ENCODE results near the gene ZC3H18.

ZC3H18 gene

GRCh38 chr16:88642881-88643643 lies 72.9 kb downstream of the ZC3H18 start:
- DNase-seq = no peak

- DNase-seq = no peak
Measured at GRCh38 chr16:88643644-88643932, 73.4 kb downstream of the ZC3H18 start.

- DNase-seq = no peak
Measured at GRCh38 chr16:88645455-88645854, 75.3 kb downstream of the ZC3H18 start.

GRCh38 chr16:88645941-88646340 lies 75.7 kb downstream of the ZC3H18 start:
- DNase-seq = no peak

- no peak for DNase-seq
Measured at GRCh38 chr16:88646345-88647034, 76.3 kb downstream of the ZC3H18 start.

- no peak for DNase-seq
Measured at GRCh38 chr16:88647178-88648070, 77.2 kb downstream of the ZC3H18 start.

GRCh38 chr16:88649195-88649923 lies 79.2 kb downstream of the ZC3H18 start:
- DNase-seq = no peak

- no peak for DNase-seq
Measured at GRCh38 chr16:88649924-88650748, 79.9 kb downstream of the ZC3H18 start.

GRCh38 chr16:88650749-88651275 lies 80.6 kb downstream of the ZC3H18 start, which contains the start of gene CYBA:
Gene CYBA (minus strand): TSS chr16:88651053. CDS start chr16:88651013, 40 bp downstream.
- no peak for DNase-seq

GRCh38 chr16:88651276-88651988 lies 81.2 kb downstream of the ZC3H18 start:
- no peak for DNase-seq

GRCh38 chr16:88651989-88652761 lies 82.0 kb downstream of the ZC3H18 start:
- no peak for DNase-seq

- DNase-seq = no peak
Measured at GRCh38 chr16:88652762-88653063, 82.5 kb downstream of the ZC3H18 start.

GRCh38 chr16:88653101-88653500 lies 82.9 kb downstream of the ZC3H18 start:
- DNase-seq = no peak

- DNase-seq = no peak
Measured at GRCh38 chr16:88653596-88654362, 83.6 kb downstream of the ZC3H18 start.

GRCh38 chr16:88654363-88655052 lies 84.3 kb downstream of the ZC3H18 start:
- DNase-seq = no peak

GRCh38 chr16:88655053-88655732 lies 85.0 kb downstream of the ZC3H18 start:
- no peak for DNase-seq

- no peak for DNase-seq
Measured at GRCh38 chr16:88655733-88656281, 85.6 kb downstream of the ZC3H18 start.
